Measurements from ENCODE around the gene ANKRD45.
"Not testable (repeated sequence)": the region's sequence is repeated elsewhere in the genome, so short reads cannot be mapped to it uniquely, and the experiment has no call there.

ANKRD45 gene

DNA sequence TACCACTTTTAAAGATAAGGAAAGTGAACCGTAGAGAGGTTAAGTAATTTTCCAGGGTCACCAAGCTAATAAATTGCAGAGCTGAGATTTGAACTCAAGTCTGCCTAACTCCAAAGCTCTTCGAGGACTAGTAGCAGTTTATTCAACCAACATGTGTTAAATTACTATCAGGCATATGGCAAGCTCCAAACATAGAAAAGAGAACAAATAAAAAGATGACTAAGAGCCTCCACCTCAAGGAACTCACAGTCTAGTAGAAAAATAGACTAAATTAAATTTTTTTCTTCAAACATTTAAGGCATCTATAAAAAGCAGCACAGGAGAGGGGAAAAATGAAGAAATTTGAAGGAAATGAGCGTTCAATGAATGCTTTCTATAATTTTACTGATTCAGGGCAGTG, 89.0 kb downstream of the ANKRD45 start:
- no peak overlapping the region for H3K4me3 ChIP-seq (ENCODE audit: low read depth, low read length)
- TF ChIP-seq, protein P1, sequence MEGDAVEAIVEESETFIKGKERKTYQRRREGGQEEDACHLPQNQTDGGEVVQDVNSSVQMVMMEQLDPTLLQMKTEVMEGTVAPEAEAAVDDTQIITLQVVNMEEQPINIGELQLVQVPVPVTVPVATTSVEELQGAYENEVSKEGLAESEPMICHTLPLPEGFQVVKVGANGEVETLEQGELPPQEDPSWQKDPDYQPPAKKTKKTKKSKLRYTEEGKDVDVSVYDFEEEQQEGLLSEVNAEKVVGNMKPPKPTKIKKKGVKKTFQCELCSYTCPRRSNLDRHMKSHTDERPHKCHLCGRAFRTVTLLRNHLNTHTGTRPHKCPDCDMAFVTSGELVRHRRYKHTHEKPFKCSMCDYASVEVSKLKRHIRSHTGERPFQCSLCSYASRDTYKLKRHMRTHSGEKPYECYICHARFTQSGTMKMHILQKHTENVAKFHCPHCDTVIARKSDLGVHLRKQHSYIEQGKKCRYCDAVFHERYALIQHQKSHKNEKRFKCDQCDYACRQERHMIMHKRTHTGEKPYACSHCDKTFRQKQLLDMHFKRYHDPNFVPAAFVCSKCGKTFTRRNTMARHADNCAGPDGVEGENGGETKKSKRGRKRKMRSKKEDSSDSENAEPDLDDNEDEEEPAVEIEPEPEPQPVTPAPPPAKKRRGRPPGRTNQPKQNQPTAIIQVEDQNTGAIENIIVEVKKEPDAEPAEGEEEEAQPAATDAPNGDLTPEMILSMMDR (IDR thresholded peaks at IDR 0.05; ENCODE audit: low read depth, low read length): no peak

GRCh38 chr1:173580071-173580470, 89.6 kb downstream of the ANKRD45 start:
- no peak overlapping the region for H3K4me3 ChIP-seq (ENCODE audit: low read depth, low read length)
- TF ChIP-seq, protein P1 (IDR thresholded peaks at IDR 0.05; ENCODE audit: low read depth, low read length): no peak

DNA sequence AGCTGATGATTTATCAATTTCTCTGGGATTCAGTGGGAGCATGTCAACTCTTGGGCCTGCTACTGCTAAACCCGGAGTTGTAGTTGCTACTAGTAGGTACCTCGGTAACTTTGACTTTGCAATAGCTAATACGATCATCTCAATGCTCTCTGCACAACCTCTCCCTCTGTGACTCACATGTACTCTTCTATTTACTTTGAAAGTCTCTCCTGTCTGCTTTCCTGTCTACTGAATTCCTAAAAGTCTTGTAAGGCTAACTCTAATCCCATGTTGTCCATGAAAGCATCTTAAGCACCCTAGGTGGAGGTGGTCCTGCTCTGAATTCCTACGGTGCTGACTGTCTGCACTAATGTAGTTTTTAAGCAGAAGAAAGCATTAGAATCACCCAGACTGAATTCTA, 96.1 kb downstream of the ANKRD45 start:
- H3K4me3 ChIP-seq (ENCODE audit: low read depth, low read length): no peak overlapping the region
- TF ChIP-seq, protein P1 (IDR thresholded peaks at IDR 0.05; ENCODE audit: low read depth, low read length): no peak

- no peak overlapping the region for H3K4me3 ChIP-seq (ENCODE audit: low read depth, low read length)
- TF ChIP-seq, protein P1 (IDR thresholded peaks at IDR 0.05; ENCODE audit: low read depth, low read length): no peak
These were observed 97.3 kb downstream of the ANKRD45 start for GRCh38 chr1:173572201-173572873.

DNA sequence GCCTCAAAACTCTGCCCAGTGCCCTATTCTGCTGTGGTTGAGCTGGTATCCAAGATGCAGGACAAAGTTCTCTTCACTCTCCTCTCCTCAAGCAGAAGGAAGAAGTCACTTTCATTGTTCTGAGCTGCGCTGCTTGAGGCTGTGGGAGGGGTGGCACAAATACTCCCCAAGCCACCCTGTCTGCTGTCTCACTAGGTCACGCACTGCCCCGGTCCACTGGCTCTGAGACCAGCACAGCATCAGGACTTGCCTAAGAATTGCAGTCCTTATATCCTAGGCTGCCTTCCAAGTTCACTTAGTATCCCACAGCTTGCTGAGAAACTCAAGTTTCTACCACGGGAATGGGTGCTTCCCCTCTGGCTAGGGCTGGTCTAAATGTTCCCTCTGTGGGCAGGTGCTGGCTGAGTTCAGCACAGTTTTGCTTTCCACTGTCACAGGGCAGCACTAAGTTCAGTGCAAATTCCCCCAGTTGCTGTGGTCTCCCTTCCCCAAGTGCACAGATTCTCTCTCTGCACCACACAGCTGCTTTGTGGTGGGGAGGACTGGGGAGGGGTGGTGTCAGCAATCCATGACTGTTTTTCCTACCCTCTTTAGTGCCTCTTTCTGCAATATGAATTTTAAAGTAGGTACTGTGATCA, 99.2 kb downstream of the ANKRD45 start:
- H3K4me3 ChIP-seq (ENCODE audit: low read depth, low read length): no peak overlapping the region
- TF ChIP-seq, protein P1 (IDR thresholded peaks at IDR 0.05; ENCODE audit: low read depth, low read length): no peak

GRCh38 chr1:173568483-173568882, 101.2 kb downstream of the ANKRD45 start:
- TF ChIP-seq, protein P1 (IDR thresholded peaks at IDR 0.05; ENCODE audit: low read depth, low read length): no peak

GRCh38 chr1:173563846-173564245, 105.8 kb downstream of the ANKRD45 start:
- H3K4me3 ChIP-seq (ENCODE audit: low read depth, low read length): not testable (repeated sequence)

More at GRCh38 chr1:173568483-173568882, 101.2 kb downstream of the ANKRD45 start:
- H3K4me3 ChIP-seq (ENCODE audit: low read depth, low read length): no peak overlapping the region

All from WI38 (cell line).